ENCODE data around the gene RHOH.
"Not testable (repeated sequence)": the region's sequence is repeated elsewhere in the genome, so short reads cannot be mapped to it uniquely, and the experiment has no call there.

DNA sequence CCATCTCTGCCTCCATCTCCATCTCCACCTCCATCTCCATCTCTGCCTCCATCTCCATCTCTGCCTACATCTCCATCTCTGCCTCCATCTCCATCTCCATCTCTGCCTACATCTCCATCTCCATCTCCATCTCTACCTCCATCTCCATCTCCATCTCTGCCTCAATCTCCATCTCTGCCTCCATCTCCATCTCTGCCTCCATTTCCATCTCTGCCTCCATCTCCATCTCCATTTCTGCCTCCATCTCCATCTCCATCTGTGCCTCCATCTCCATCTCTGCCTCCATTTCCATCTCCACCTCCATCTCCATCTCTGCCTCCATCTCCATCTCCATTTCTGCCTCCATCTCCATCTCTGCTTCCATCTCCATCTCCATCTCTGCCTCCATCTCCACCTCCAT lies 98.2 kb downstream of the RHOH start:
- TF ChIP-seq, protein P1, sequence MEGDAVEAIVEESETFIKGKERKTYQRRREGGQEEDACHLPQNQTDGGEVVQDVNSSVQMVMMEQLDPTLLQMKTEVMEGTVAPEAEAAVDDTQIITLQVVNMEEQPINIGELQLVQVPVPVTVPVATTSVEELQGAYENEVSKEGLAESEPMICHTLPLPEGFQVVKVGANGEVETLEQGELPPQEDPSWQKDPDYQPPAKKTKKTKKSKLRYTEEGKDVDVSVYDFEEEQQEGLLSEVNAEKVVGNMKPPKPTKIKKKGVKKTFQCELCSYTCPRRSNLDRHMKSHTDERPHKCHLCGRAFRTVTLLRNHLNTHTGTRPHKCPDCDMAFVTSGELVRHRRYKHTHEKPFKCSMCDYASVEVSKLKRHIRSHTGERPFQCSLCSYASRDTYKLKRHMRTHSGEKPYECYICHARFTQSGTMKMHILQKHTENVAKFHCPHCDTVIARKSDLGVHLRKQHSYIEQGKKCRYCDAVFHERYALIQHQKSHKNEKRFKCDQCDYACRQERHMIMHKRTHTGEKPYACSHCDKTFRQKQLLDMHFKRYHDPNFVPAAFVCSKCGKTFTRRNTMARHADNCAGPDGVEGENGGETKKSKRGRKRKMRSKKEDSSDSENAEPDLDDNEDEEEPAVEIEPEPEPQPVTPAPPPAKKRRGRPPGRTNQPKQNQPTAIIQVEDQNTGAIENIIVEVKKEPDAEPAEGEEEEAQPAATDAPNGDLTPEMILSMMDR (IDR thresholded peaks at IDR 0.05 in 8 of 11, conservative IDR thresholded peaks at IDR 0.05 in 3 of 11), result not testable (repeated sequence)
- TF ChIP-seq POLR2A, POLR2AphosphoS5 (IDR thresholded peaks at IDR 0.05): not testable (repeated sequence)

All from spleen (tissue), 7 donors.